Endothelial cell of umbilical vein (primary cell): Measurements from ENCODE around the gene CIRBP.

ENCODE experiments used
- EZH2 ChIP-seq: IDR thresholded peaks from 2 replicates; pipeline ENCODE4 v1.6.1; 2012; ENCODE audit warnings: borderline replicate concordance, low read depth, mild to moderate bottlenecking, moderate library complexity, low read length, inconsistent platforms; ENCODE audit not compliant: severe bottlenecking
- POLR2A ChIP-seq: IDR thresholded peaks from 2 replicates; pipeline ENCODE4 v1.6.1; 2012; ENCODE audit warnings: low read depth, mild to moderate bottlenecking, control low read depth, low read length
- TF ChIP-seq, protein P1 (sequence below), 2 donors: IDR thresholded peaks; 1 replicate in 1 of 2; 2 replicates in 1 of 2; pipeline ENCODE4 v1.5.1; 2011; ENCODE audit warnings: low read length in 2 of 2, mild to moderate bottlenecking in 2 of 2, moderate library complexity in 2 of 2, control low read depth in 1 of 2, inconsistent platforms in 1 of 2, low read depth in 1 of 2; ENCODE audit not compliant: insufficient read depth in 1 of 2; ENCODE audit errors: extremely low read depth in 1 of 2

DNA sequence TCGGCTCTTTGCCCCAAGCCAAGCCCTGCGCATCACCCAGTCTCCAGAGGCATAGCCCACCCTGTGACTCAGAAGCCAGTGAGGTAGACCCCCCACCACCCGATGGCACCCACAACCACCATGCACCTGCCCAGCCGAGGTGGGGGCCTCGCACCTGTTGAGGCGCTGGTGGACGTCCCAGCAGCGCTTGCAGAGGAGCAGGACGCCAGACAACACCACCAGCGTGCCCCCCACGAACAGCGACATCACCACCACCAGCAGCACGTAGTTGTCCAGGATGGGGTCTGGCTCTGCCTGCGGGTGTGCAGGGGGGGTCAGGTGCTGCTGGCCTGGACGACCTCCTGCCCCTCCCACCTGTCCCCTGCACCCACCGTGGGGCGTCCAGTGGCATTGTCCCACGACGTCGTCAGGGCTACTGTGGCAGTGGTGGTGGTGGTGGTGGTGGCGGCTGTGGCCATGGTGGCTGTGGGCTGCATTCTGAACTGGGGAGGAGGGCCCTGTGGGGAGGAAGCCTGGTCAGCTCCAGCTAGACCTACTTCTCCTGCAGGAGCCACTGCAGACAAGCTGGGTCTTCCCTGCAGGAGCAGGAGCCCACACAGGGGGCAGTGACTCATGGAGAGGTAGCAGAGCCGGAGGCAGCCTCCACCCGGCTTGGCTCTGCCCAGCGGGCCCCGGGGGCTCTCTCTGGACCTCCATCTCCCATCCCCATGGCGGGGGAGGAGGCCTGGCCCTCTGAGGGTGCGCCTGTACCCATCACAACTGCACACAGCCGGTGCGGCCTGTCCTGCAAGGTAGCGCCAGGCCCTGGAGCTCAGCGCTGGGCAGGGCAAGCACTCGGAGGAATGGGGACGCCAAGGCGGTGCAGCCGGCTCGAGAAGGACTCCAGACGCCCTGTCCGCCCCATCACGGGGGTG is 33.2 kb upstream of the CIRBP start:
- TF ChIP-seq, protein P1, sequence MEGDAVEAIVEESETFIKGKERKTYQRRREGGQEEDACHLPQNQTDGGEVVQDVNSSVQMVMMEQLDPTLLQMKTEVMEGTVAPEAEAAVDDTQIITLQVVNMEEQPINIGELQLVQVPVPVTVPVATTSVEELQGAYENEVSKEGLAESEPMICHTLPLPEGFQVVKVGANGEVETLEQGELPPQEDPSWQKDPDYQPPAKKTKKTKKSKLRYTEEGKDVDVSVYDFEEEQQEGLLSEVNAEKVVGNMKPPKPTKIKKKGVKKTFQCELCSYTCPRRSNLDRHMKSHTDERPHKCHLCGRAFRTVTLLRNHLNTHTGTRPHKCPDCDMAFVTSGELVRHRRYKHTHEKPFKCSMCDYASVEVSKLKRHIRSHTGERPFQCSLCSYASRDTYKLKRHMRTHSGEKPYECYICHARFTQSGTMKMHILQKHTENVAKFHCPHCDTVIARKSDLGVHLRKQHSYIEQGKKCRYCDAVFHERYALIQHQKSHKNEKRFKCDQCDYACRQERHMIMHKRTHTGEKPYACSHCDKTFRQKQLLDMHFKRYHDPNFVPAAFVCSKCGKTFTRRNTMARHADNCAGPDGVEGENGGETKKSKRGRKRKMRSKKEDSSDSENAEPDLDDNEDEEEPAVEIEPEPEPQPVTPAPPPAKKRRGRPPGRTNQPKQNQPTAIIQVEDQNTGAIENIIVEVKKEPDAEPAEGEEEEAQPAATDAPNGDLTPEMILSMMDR (IDR thresholded peaks at IDR 0.05; ENCODE audit: extremely low read depth in 1 of 2, insufficient read depth in 1 of 2, low read depth in 1 of 2, low read length in 2 of 2): no peak
- TF ChIP-seq POLR2A: no peak
- no peak for TF ChIP-seq EZH2
